GM21723 (cell line): ENCODE data around the gene MBNL2.

Experiments used
- ATAC-seq: cut with Tn5 transposase; IDR thresholded peaks from one replicate; pipeline ENCODE4 v1.9.1; 2021; ENCODE audit warnings: mild to moderate bottlenecking, moderate library complexity; ENCODE audit not compliant: unreplicated experiment

Gene MBNL2

GRCh38 chr13:97267418-97268059 is 45.4 kb downstream of the MBNL2 start:
- ATAC-seq: no peak

- no peak for ATAC-seq
Measured at GRCh38 chr13:97268772-97269171, 46.6 kb downstream of the MBNL2 start.

DNA sequence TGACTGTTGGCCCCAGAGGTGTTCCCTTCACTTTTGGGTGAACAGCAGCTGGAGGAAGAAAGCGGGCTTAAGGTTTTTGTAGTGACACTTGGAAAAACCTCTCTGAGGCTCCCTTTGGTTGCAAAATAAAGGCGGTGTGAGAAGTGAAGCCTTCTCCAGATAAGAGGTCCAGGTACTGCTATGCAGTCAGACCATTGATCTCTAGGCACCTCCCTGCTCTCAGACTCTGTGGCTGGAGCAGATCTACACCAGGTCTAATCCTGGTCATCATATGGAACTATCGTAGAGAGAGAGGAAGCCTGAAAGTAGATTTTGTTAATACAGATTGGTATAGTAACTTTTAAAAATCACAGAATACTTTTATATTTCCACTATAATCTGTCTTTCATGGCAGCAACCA is 47.5 kb downstream of the MBNL2 start:
- ATAC-seq: no peak

- no peak for ATAC-seq
Measured at GRCh38 chr13:97272526-97272925, 50.4 kb downstream of the MBNL2 start.

DNA sequence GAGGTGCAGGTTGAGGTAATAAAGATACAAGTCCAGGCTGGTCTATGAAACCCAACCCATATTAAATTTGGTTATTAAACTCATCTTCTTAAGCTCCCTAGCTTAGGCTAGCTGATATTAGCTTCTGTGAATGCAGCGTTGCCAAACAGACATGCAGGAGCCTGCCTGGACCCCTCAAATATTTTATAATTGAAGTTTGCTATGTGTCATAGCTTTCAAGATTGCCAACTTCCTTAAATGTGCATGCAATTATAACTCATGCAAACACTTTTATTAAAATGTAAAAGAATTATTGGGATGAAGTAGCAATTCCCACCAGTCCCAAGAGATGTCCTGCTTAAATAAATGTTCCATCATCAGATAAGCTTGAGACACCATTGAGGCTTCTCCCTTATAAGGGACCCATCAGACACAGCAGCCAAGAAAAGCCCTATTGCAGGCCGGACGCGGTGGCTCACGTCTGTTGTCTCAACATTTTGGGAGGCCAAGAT is 51.3 kb downstream of the MBNL2 start:
- no peak for ATAC-seq

DNA sequence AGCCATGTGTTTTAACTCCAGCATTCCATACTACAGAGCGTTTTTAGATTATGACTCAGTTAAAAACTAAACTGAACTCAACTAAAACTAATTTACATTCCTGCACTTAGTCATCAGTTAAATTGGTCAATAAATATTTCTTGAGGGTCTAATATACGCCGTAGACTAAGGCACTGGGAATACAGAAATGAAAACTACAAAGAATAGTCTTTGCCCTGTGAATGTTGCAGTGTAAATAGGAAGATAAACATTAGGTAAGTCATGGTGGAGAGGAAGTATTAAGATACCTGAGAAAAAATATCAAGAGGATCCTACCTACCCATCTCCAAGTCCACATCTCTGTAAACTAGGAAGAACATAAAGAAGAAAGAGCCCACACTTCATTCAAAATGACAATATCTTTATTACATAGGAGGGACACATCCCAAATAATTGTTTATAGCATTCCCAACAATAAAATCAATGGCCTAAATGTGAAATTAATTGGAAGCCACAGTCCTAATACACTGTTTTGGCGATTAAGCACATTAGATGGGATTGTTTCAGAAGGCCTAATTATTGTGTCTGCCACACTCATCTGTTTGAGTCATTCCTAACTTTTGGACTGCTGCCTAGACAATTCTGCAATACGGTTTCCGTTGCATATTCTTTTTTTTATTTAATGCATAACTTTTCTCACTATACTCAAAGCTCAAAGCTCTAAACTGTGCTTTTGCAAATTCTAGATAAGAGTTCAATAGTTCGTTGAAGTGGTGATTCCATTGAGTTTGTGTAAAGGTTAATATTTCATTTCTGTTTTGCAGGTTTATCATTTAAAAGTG is 52.9 kb downstream of the MBNL2 start:
- ATAC-seq: no peak

GRCh38 chr13:97275776-97276501 is 53.8 kb downstream of the MBNL2 start:
- ATAC-seq: no peak

GRCh38 chr13:97276862-97277269 is 54.7 kb downstream of the MBNL2 start:
- no peak for ATAC-seq

DNA sequence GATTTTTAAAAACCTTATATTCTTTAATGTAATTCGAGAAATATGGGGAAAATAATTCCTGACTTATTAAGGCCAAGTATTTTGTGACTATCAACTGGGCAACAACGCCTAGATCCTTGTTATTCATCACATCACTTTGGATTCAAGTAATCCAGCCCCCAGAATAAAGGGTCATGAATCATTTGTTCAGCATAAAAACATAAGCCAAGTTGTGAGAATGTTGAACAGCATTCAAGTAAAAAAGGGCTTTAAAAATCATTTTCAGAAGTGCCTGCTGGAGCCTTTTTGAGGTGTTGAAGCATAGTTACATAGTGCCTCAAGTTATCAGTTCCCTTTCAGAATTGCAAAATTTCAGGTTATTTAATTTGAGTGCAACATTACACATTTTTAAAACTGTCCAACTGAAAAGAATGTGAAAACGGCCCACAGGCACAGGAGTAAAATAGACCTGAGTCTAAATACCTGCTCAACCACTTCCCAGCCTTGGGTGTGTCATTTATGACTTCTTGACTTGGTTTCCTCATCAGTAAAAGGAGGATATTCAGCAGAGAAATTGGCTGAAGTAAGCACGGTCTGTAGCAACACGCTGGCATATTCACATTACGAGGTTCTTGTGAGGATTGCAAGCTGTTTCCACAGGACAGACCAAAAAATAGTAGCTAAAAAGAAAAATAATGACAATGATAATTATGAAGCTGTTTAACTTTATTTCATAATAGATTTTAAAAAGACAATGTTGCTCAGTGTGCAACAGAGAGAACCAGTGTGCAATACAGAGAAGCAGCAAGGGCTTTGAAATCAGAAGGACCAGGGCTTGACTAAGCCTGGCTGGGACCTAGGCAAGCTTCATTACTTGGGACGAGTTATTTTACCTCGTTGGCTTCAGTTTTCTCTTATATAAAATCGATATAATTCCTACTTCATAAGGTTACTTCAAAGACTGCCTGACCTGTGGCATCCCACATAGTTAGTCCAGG is 56.6 kb downstream of the MBNL2 start:
- ATAC-seq: no peak

DNA sequence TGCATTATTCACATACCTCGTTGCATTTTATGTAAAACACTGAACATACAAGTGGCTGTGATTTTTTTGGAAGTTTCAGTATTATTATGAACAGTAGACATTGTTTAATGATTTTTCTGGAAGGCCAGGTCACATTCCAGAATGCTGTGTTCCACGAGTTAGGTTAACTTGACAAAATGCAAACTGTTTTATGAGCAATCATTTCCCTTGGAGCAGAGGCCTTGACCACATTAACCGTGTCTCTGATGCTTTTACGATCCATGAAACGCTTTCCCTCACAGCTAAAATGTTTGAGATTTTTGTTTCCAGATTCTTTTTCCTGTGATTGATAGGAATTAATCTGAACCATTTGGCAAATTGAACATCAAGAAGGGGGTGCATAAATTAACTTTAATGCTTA is 57.8 kb downstream of the MBNL2 start:
- no peak for ATAC-seq

- no peak for ATAC-seq
Measured at GRCh38 chr13:97280478-97280877, 58.3 kb downstream of the MBNL2 start.

GRCh38 chr13:97281028-97281427 is 58.9 kb downstream of the MBNL2 start:
- ATAC-seq: no peak

DNA sequence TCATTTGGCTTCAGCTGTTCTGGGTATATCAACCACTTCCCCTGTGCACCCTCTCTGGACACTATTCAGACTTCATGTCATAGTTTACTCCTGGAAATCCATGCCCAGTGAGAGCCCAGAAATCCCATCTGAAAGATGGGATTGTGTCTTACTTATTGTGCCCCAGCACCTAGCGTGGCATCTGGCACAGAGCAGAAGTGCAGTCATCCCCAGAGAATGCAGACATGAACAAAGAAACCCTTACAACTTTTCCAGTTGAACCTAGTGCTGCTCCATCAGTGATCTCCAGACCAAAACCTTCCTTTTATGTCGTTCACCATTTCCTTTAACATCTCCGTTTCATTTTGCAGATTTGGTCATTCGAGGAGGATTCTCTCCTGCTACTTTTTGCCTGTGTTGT is 60.6 kb downstream of the MBNL2 start:
- ATAC-seq: no peak

DNA sequence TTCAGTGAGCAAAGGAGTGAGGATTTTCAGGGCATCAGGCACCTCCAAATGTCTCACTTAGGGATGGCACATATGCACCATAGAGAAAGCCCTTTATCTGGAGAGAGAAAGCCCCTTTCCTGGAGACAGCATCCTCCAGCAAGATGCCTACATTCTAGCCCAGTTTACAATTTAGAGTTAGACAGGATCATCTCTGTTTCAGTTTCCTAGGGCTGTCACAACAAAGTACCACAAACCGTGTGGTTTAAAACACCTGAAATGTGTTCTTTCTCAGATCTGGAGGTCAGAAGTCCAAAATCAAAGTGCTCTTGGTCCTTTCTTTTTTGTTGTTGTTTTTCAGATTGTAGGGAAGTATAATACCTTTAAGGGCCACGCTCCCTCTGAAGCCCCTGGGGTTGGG is 61.8 kb downstream of the MBNL2 start:
- no peak for ATAC-seq

DNA sequence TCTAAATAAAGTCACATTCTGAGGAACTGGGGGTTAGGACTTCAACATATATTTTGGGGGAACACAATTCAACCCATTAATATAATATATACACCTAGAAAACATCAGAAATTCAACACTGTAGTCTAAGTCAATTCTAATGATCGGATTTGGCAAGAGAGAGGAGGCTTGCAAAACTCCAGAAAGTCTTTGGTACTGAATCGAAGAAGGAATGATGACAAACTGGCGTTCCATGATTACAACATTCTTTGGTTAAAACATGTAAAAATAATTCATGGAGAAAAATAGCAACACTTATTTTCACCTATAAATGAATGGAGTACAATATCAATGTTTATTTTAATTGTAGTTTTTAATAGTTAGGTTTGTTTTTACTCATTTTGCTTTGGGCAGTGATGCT is 62.4 kb downstream of the MBNL2 start:
- no peak for ATAC-seq

GRCh38 chr13:97285221-97285955 is 63.3 kb downstream of the MBNL2 start:
- no peak for ATAC-seq

DNA sequence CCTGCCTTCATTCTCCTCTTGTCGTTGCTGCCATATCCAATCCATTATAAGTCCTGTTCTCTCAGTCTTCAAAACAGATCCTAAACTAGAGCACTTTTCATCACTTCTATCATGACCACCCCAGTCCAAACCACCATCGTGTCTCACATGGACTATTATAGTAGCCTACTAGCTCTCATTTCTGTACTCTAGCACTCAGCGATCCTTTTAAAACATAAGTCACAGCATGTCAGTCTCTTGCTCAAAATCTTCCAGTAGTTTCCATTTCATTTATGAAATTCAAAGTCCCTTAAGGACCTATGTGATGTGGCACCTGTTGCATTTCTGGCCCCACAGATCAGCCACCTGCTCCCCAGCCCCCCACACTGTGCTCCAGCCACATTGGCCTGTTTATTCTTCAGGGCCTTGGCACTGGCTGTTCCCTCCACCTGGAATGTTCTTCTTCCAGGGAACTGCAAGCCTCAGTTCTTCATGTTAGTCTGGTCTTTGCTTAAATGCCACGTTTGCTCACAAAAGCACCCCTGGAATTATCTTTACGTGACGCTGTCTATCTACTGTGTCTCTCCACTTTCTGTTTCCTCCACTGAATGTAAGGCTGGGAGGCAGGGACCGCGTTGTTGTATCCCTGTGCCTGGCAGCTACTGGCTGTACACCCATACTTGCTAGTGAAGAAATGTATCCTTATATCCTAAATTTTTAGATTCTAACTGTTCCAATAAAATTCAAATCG is 64.3 kb downstream of the MBNL2 start:
- no peak for ATAC-seq

GRCh38 chr13:97287047-97287383 is 64.9 kb downstream of the MBNL2 start:
- no peak for ATAC-seq

GRCh38 chr13:97288486-97288900 is 66.4 kb downstream of the MBNL2 start:
- ATAC-seq: no peak
